Activated T-helper 1 cell treated with Interleukin-2 at 50 U/mL for 16 hours (primary cell): Measurements from ENCODE around the gene MSRB1.
"Not testable (repeated sequence)": the region's sequence is repeated elsewhere in the genome, so short reads cannot be mapped to it uniquely, and the experiment has no call there.

ENCODE experiments used
- DNase-seq: peaks from one replicate; pipeline ENCODE4 v3.0.0-alpha.2; 2020; ENCODE audit warnings: low read depth

Gene MSRB1

DNA sequence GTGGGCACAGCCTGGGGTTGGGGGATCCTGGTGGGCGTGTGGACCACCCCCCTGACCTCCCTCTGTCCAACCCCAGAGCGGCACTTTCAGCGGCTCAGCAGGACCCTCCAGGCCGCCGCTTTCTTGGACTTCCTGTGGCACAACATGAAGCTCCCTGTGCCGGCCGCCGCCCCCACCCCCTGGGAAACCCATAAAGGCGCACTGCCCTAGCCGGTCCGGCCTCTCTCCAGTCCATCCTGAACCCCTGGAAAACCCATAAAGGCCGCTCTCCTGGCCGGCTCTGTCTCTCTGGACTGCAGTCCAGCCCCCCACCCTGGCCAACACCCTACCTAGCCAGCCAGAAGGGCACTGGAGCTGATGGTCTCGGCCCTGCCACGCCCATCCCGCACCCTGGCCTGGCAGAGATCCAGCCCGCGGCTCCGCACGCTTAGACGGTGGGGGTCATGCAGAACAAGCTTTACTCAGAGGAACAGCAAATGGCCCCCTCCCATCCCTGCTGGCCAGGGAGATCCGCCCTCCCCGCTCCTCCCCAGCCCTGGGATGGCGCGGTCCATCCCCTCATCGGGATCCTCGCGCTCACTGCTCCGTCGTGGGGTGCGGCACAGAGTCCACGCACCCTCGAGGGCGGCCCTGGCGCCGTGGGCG, 35.6 kb upstream of the MSRB1 start:
- DNase-seq: no peak

DNA sequence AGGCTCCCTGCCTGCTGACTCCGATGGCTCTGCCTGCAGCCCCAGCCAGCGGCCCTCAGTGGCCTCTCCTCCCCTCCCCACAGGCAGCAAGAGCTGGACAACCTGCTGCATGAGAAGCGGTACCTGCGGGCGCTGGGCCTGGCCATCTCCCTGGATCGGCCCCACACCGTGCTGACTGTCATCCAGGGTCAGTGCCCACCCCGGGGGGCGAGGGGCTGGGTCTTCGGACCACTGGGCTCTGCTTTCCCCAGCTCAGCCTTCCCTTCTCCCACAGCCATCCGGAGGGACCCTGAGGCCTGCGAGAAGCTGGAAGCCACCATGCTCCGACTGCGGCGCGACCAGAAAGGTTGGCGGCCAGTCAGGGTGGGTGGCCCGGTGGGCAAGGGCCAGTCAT, 34.9 kb upstream of the MSRB1 start:
- DNase-seq: no peak

DNA sequence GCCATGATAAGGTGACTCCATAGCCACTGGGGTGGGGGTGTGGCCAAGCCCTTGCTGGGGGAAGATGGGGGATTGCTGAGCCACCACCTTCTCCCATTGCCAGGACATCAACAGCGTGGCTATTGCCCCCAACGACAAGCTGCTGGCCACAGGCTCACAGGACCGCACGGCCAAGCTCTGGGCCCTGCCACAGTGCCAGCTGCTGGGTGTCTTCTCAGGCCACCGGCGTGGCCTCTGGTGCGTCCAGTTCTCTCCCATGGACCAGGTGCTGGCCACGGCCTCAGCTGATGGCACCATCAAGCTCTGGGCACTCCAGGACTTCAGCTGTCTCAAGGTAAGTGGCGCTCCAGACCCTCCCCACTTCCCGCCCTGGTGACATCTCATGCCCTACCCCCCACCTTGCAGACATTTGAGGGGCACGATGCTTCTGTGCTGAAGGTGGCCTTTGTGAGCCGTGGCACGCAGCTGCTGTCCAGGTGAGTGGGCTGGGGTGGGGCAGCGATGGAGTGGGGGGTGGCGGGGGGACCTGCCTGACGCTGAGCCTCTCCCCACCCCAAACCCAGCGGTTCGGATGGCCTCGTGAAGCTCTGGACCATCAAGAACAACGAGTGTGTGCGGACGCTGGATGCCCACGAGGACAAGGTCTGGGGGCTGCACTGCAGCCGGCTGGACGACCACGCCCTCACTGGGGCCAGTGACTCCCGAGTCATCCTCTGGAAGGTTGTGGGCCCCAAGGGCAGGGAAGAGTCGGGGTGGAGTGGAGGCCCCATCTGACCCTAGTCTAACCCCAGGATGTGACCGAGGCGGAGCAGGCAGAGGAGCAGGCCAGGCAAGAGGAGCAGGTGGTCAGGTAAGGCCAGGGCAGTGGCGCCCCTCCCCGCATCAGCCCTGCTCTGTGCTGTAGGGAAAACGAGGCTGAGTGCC, 34.2 kb upstream of the MSRB1 start:
- no peak for DNase-seq

DNA sequence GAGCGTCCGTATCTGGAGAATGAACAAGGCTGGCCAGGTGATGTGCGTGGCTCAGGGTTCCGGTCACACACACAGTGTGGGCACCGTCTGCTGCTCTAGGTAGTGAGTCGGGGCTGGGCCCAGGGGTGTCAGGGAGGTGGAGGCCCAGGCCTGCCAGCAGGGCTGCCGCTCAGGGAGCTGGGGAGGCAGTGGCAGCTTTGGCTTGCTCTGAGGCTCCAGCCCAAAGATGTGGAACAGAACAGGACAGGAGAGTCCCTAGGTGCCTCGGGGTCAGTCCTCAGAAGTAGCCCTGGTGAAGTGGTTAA, 33.2 kb upstream of the MSRB1 start:
- no peak for DNase-seq

DNA sequence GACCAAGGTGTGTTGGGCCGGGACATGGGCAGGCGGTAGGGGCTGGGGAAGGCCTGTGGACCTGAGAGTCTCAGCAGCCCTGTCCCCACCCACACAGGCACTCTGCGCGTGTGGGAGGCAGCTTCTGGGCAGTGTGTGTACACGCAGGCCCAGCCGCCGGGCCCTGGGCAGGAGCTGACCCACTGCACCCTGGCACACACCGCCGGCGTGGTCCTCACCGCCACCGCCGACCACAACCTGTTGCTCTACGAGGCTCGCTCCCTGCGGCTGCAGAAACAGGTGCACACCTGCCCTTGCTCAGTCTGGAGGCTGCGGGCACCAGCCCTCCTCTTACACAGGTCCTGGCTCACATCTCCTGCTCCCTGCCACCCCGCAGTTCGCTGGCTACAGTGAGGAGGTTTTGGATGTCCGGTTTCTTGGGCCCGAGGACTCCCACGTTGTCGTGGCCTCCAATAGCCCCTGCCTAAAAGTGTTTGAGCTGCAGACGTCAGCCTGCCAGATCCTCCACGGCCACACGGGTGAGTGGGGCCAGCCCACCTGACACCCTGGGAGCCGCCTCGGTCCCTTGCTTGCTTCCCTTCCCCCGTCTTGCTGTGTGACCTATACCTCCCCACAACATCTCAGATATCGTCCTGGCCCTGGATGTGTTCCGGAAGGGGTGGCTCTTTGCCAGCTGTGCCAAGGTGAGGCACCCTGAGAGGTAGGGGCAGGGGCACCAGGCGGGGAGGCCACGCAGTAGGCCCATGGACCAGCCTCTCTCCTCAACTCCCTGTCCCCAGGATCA, 32.6 kb upstream of the MSRB1 start:
- no peak for DNase-seq

DNA sequence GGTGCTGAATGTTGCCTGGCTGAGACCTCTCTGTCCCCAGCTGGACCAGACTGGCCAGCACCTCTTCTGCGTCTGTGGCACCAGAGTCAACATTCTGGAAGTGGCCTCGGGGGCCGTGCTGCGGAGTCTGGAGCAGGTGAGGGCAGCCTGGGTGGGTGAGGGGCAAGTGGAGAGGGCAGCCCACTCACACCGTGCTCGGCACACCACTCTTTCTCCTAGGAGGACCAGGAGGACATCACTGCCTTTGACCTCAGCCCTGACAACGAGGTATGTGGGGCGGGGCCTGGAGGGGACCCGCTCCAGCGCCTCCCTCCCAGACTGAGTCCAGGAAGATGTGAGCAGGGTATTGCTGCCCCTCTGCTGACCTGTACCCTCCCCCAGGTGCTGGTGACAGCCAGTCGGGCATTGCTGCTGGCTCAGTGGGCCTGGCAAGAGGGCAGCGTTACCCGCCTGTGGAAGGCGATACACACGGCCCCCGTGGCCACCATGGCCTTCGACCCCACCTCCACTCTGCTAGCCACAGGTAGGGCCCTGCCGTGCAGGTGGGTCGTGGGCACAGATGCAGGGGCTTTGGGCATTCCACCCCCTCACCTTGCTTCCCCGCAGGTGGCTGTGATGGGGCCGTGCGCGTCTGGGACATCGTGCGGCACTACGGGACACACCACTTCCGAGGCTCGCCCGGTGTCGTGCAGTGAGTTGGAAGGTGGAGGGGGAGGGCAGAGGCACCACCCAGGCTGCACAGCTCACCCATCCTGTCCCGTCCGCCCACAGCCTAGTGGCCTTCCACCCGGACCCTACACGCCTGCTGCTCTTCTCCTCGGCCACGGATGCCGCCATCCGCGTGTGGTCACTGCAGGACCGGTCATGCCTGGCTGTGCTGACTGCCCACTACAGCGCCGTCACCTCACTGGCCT, 31.4 kb upstream of the MSRB1 start:
- DNase-seq: no peak

DNA sequence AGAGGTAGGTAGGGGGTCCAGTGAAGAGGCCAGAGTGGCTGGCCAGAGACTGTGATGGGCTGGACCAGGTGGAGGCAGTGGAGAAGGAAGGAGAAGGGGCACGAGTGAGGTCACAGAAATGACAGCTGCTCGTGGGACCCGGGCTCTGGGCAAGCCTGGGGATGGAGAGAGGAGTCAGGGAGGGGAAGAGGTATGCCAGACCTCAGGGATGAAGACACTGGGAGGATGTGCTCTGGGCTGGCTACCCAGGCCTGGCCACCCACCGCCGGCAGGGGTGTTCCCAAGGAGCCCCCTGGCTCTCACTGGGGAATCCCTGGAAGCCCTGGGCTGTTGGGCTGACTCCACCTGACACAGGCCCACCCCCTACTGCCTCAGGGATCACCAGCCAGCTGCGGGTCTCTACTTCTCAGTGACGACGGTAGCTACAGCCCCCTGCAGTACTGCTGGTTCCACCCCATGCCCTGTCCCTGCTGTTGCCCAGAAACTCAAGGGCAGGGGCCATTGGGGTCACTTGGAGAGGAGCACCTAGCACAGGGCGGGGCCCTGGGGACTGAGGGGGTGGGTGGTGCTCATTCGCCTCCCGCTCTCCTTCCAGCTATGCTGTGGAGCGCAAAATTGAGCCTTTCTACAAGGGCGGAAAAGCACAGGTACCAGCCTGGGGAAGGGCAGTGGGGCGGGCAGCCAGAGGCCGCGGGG, 30.6 kb upstream of the MSRB1 start:
- DNase-seq: no peak

DNA sequence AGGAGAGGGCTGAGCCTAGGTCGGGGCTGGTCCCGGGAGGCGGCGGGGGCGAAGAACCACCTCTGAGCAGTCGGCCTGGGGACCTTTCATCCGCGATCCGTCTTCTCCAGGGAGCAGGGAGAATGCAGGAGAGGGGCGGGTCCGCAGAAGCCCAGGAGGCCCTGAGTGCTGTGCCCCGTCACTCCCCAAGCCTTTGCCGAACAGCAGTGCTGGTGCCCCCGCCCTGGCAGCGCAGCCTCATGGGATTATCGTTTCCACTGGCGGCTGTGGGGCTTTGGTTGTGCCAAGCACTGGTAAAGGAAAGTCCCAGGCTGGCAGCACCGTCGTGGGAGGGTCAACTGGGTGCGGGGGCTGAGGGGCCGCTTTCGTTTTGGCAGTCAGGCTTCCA, 29.5 kb upstream of the MSRB1 start:
- no peak for DNase-seq

DNA sequence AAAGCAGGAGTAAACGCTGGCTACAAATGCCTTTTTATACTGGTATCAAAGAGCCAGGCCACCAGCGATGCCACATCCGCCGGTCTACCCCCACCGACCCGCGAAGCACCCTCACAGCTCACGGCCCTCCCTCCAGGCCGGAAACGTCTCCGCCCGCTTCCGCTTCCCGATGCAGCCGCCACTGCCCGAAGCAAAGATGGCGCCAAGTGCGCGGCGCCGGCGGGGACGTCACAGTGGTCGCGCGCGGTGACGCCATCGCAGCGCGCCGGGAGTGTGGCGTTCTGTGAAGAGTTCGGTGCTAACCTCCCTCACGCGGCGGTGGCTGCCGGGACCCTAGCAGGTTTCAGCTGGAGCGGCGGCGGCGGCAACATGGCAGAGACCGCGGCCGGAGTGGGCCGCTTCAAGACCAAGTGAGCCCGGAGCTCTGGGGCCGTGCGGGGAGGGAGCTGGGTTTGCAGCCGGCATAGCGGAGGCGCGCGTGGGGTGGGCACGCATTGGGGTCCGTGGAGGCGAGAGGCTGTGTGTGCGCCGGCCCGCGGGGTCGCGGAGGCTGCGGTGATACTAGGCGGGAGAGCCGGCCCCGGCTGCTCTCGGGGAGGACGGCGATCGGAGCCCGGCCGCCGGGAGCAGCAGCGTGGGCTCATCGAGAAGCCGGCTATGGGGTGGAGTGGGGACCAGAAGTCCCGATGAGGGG, 28.9 kb upstream of the MSRB1 start, which contains the start of gene TBL3:
Gene TBL3 (plus strand): TSS at position 258 of the 694 bp plus-strand sequence. CDS start 112 bp downstream, at position 370.
- peak; percentile 98 for DNase-seq

DNA sequence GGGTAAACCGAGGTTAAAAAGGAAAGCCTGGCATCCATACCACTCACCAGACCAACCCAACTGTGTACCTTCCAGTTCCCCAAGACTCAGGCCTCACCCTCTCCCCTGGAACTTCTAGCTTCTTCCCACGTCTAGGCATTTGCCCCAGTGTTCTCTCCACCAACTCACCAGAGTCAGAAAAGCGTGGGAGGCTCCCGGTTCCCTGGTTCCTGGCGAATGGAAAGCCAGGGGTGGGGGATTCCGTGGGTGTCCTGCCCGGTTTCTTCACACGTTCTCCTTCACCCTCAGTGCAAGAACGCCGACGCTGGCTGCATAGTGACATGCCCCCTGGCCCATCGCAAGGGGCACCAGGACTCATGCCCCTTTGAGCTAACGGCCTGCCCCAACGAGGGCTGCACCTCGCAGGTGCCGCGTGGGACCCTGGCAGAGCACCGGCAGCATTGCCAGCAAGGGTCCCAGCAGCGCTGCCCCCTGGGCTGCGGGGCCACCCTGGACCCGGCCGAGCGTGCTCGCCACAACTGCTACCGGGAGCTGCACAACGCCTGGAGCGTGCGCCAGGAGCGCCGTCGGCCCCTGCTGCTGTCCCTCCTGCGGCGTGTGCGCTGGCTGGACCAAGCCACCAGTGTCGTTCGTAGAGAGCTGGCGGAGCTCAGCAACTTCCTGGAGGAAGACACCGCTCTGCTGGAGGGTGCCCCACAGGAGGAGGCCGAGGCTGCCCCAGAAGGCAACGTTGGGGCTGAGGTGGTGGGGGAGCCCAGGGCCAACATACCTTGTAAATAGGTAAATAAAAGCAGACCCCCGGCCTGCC, 25.4 kb upstream of the MSRB1 start:
- DNase-seq: no peak

DNA sequence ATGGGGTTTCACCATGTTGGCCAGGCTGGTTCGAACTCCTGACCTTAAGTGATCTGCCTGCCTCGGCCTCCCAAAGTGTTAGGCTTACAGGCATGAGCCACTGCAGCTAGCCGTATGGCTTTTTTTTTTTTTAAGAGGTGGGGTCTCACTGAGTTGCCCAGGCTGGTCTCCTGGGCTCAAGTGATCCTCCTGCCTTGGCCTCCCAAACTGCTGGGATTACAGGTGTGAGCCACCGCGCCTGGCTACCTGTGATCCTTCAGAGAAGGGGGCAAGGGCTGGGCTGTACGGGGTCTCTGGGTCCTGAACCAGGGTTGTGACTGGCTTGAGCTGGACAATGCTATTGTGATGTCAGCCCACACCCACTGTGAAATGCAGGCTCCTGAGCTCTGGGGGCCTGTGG, 23.5 kb upstream of the MSRB1 start, which contains the start of gene RNF151:
Gene RNF151 (plus strand): TSS at position 397 of the 400 bp plus-strand sequence. CDS start 26 bp downstream, outside the sequence.
- DNase-seq: no peak

DNA sequence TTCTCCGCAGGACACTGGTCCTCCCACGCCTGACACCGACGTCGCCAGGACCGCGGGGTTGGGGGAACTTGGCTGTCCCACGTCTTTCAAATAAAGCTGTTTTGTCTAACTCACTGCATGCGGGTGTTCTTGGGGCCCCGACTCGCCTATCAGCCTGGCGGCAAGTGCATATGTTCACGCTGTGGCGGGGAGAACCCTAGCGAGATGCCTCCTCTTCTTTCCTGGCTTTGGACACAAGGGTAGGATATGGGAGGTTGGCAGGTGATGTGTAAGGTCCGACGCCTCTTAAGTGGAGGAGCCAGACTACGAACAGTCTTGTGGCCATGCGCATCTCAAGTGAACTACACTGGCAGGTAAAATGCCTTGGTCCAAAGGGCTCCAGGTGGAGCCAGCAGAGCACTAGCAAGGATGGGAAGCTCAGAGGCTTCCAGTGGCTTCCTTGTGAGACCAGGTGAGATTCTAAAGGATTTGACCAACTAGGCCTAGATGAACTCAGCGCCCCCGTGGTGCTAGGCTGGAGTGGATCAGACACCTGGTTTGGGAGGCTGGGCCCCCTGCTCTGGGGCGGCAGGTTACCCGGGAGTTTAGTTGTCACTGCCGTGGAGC, 22.5 kb upstream of the MSRB1 start:
- no peak for DNase-seq

DNA sequence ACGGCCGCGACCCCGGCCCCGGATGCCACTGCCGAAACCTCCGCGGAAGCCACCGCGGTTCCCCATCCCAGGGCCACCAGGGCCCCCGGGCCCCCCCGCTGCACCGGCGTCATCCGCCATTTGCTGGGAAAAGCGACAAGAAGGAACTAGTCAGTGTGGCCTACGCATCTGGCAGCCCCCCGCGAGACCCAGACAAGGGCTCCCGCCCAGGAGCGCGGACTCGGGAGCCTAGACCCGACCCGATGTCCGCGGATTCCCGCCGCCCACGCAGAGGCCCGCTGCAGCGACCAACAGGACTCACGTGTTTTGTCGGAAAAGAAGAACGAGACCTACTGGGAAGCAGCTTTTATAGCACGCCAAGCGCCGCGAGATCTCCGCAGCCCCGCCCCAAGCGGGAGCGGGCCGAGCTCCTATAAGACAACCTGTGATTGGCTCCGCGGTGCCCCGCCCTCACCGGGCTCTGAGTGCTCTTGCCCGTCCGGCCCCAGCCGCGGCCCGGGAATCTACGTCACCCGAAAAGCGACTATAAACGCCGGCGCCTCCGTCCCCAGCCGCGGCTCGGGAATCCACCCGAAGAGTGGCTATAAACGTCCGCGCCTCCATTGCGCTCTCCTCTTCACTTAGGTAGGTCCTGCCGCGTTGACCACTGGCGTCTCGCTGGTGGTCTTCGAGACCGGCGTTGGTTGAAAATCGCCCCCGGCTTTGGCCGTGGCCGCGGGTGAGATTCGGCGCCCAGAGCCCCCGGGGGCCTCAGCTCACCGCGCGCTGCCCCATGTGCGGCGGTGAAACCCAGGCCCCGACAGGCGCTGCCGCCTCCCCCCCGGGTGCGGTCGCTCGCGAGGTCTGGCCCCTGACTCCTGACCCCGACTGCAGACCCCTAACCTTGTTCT, 21.8 kb upstream of the MSRB1 start, which contains the start of gene RPS2:
Gene RPS2 (minus strand): TSS at position 321 of the 890 bp plus-strand sequence. CDS start 201 bp downstream, at position 120.
- DNase-seq: peak; percentile 96

DNA sequence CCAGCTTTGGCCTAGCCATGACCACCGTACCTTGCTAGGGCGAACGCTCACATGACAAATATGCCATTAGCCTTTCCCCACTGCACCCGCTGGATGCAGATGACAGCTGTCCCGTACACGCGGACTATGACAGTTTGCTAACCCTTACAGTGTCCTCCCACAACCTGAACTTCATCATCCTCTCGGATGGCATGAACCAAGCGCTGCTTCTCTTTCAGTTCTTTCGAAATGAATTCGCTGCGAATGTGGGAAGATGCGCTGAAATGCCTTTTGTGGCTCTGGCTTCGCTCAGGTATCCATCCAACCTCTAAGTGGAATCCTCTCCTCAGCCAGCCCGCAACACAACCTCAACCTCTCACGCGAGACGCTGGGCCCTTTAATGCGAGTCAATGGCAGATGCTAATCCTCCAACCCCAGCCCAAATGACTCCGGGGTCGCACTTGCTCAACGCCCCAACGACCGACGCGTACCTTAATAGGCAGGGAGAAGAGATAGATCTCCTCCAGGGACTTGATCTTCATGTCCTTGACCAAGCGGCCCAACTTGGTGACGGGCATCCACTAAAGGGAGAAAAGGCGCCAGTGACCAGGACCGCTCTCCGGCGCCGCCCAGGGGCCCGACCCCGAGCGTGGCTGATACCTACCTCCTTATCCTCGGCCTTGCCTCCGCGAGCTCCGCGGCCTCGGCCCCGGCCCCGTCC, 21.0 kb upstream of the MSRB1 start:
- no peak for DNase-seq

DNA sequence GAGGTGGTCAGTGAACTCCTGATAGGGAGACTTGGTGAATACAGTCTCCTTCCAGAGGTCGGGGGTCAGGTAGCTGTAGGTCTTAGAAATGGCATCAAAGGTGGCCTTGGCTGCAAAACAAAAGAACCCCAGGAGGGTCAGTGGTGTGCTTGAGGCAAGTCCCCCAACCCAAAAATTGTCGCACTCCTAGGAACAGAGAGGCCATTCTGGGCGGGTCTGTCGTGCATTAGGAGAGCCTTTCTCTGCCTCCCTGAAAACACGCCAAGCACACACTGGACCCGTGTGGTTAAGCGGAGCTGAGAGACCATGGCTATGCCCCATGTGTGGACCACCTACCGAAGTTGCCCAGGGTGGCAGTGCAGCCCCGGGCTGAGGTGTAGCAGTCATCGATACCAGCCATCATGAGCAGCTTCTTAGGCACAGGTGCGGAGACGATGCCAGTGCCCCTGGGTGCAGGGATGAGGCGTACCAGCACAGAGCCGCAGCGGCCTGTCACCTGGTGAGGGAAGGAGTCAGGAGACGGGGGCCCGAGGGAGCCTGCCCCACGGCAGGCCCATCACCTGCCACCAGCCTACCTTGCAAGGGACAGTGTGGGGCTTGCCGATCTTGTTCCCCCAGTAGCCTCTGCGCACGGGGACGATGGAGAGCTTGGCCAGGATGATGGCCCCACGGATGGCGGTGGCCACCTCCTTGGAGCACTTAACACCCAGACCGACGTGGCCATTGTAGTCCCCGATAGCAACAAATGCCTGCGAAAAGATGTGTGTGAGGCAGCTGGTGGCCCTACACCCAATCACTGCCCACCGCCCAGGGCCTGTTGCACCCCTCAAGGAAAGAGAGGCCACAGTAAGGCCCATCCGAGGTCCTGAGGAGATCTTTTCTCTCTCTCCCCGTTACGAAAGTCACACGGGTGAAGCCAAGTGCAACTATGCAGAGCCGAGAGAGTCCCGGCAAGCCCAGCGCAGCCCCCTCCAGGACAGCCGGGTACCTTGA, 19.5 kb upstream of the MSRB1 start:
- DNase-seq: not testable (repeated sequence)

DNA sequence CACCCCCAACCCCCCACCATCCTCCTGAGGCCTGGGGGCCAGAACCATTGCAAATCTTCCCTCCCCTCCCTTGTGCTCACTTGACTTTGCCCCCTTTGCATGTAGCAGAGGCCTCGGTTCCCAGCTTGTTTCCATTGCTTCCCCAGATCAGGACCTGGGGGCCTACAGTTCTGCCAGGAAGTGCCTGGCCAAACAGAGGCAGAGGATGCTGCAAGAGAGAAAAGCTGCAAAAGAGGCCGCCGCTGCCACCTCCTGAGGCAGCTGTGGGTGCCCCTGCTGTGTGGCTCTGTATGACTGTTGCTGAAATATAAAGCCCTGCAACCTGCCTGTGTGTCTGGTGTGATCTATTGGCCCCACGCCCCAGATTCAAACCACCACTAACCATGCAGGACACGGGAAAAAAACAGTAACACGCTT, 18.7 kb upstream of the MSRB1 start:
- no peak for DNase-seq
